ENCODE measurements around the gene SLC17A7. TPM values are rescaled to one million over a fixed set of nuclear protein-coding genes. Genes with fewer than 3 reads are reported as not detected.

SLC17A7 gene
- total RNA-seq, 1 experiment from 2014 or later: 1.6 TPM

DNA sequence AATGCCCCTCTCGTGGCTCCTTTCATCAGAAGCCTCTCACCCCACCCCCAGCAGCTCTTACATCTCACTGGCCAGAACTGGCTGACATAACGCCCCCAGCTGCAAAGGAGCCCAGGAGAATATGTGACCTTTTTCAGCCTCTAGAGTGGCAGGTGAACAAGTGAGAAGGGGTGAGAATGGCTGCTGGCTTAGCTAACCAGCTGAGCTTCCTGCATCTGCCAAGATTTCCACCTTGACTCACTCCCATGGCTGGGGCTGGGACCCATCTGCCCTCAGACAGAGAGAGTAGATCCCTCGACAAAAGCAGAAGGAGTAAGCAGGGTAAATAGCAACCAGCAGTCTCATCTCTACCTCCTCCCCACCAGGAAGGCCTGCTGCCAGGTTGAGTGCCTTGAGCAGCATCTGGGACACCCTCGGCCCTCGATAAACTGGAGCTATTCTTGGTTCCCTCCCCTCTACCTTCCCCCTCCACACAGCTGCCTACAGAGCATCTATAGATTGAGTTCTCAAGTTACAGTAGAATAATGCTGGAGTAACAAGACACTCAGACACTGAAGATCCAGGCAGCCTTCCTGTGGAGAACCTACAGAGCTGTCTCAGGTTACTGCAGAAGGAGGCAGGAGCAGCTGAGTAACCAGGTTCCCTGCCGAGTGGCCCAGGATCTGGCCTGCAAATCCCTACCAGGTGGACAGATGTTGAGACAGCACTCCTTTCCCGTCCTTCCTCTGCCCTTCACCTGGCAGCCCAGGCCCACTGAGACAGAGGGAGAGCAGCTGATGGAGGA, 37.7 kb downstream of the SLC17A7 start:
- peak; percentile 81 for DNase-seq (ENCODE audit: low spot score)
- ChIA-PET POLR2A (interaction anchor here (0.8 to 1.7 kb wide), 13 partner anchors 10 to 73 kb away, joined by 3 to 13 read pairs (median 5); partner anchors contain the start of genes ALDH16A1 and PTH2), CTCF (interaction anchor here (0.6 to 3.0 kb wide), 23 partner anchors 9 to 306 kb away, joined by 3 to 30 read pairs (median 6); partner anchors contain the start of genes ALDH16A1, DKKL1, GFY and PIH1D1)
- Mint-ChIP-seq H3K4me1 (peaks cover 45% of the 10 kb centered on the region), H3K36me3 (no peaks in the 10 kb centered on the region), H3K27ac (peak overlapping the region; percentile 99), H3K9me3 (no peaks in the 10 kb centered on the region), H3K4me3 (peak overlapping the region; percentile 44), H3K27me3 (ENCODE audit: low read depth) (peaks cover 4% of the 10 kb centered on the region; the same call in 1 of the 2 replicates)
- ATAC-seq: peak; percentile 98
- TF ChIP-seq EMX1 (CRISPR knock-in tag; IDR thresholded peaks at IDR 0.05): peak; percentile 84; the same call in 1 of the 2 replicates
- TF ChIP-seq OVOL2 (CRISPR knock-in tag; IDR thresholded peaks at IDR 0.05; ENCODE audit: borderline replicate concordance): no peak
- TF ChIP-seq ELF4 (CRISPR knock-in tag; IDR thresholded peaks at IDR 0.05; ENCODE audit: low read depth): no peak
- no peak for TF ChIP-seq JAZF1 (CRISPR knock-in tag; IDR thresholded peaks at IDR 0.05)
- 0 out of 2 replicates have a peak, but pooled peaks have one; percentile 47 for TF ChIP-seq MYBL2 (CRISPR knock-in tag; IDR thresholded peaks at IDR 0.05)
- no peak for TF ChIP-seq ZNF121 (CRISPR knock-in tag; IDR thresholded peaks at IDR 0.05)
- TF ChIP-seq CREB1 (CRISPR knock-in tag; IDR thresholded peaks at IDR 0.05): peak; percentile 23; the same call in 1 of the 2 replicates
- TF ChIP-seq, protein P1, sequence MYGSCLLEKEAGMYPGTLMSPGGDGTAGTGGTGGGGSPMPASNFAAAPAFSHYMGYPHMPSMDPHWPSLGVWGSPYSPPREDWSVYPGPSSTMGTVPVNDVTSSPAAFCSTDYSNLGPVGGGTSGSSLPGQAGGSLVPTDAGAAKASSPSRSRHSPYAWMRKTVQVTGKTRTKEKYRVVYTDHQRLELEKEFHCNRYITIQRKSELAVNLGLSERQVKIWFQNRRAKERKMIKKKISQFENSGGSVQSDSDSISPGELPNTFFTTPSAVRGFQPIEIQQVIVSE (CRISPR knock-in tag; IDR thresholded peaks at IDR 0.05; ENCODE audit: borderline replicate concordance): no peak
- TF ChIP-seq, protein P2, sequence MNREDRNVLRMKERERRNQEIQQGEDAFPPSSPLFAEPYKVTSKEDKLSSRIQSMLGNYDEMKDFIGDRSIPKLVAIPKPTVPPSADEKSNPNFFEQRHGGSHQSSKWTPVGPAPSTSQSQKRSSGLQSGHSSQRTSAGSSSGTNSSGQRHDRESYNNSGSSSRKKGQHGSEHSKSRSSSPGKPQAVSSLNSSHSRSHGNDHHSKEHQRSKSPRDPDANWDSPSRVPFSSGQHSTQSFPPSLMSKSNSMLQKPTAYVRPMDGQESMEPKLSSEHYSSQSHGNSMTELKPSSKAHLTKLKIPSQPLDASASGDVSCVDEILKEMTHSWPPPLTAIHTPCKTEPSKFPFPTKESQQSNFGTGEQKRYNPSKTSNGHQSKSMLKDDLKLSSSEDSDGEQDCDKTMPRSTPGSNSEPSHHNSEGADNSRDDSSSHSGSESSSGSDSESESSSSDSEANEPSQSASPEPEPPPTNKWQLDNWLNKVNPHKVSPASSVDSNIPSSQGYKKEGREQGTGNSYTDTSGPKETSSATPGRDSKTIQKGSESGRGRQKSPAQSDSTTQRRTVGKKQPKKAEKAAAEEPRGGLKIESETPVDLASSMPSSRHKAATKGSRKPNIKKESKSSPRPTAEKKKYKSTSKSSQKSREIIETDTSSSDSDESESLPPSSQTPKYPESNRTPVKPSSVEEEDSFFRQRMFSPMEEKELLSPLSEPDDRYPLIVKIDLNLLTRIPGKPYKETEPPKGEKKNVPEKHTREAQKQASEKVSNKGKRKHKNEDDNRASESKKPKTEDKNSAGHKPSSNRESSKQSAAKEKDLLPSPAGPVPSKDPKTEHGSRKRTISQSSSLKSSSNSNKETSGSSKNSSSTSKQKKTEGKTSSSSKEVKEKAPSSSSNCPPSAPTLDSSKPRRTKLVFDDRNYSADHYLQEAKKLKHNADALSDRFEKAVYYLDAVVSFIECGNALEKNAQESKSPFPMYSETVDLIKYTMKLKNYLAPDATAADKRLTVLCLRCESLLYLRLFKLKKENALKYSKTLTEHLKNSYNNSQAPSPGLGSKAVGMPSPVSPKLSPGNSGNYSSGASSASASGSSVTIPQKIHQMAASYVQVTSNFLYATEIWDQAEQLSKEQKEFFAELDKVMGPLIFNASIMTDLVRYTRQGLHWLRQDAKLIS (CRISPR knock-in tag; IDR thresholded peaks at IDR 0.05; ENCODE audit: borderline replicate concordance): no peak
- TF ChIP-seq FOXP1 (CRISPR knock-in tag; IDR thresholded peaks at IDR 0.05; ENCODE audit: borderline replicate concordance): 0 out of 2 replicates have a peak, but pooled peaks have one; percentile 54
- TF ChIP-seq SP1 (CRISPR knock-in tag; conservative IDR thresholded peaks at IDR 0.05): peak; percentile 54; the same call in 1 of the 2 replicates
- TF ChIP-seq, protein P3, sequence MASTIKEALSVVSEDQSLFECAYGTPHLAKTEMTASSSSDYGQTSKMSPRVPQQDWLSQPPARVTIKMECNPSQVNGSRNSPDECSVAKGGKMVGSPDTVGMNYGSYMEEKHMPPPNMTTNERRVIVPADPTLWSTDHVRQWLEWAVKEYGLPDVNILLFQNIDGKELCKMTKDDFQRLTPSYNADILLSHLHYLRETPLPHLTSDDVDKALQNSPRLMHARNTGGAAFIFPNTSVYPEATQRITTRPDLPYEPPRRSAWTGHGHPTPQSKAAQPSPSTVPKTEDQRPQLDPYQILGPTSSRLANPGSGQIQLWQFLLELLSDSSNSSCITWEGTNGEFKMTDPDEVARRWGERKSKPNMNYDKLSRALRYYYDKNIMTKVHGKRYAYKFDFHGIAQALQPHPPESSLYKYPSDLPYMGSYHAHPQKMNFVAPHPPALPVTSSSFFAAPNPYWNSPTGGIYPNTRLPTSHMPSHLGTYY (CRISPR knock-in tag; IDR thresholded peaks at IDR 0.05): peak; percentile 62; the same call in 1 of the 2 replicates
- TF ChIP-seq, protein P4, sequence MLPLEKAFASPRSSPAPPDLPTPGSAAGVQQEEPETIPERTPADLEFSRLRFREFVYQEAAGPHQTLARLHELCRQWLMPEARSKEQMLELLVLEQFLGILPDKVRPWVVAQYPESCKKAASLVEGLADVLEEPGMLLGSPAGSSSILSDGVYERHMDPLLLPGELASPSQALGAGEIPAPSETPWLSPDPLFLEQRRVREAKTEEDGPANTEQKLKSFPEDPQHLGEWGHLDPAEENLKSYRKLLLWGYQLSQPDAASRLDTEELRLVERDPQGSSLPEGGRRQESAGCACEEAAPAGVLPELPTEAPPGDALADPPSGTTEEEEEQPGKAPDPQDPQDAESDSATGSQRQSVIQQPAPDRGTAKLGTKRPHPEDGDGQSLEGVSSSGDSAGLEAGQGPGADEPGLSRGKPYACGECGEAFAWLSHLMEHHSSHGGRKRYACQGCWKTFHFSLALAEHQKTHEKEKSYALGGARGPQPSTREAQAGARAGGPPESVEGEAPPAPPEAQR (CRISPR knock-in tag; IDR thresholded peaks at IDR 0.05): peak; percentile 81
- peak; percentile 74; the same call in 1 of the 2 replicates for TF ChIP-seq ZNF423 (CRISPR knock-in tag; IDR thresholded peaks at IDR 0.05)
- TF ChIP-seq, protein P5, sequence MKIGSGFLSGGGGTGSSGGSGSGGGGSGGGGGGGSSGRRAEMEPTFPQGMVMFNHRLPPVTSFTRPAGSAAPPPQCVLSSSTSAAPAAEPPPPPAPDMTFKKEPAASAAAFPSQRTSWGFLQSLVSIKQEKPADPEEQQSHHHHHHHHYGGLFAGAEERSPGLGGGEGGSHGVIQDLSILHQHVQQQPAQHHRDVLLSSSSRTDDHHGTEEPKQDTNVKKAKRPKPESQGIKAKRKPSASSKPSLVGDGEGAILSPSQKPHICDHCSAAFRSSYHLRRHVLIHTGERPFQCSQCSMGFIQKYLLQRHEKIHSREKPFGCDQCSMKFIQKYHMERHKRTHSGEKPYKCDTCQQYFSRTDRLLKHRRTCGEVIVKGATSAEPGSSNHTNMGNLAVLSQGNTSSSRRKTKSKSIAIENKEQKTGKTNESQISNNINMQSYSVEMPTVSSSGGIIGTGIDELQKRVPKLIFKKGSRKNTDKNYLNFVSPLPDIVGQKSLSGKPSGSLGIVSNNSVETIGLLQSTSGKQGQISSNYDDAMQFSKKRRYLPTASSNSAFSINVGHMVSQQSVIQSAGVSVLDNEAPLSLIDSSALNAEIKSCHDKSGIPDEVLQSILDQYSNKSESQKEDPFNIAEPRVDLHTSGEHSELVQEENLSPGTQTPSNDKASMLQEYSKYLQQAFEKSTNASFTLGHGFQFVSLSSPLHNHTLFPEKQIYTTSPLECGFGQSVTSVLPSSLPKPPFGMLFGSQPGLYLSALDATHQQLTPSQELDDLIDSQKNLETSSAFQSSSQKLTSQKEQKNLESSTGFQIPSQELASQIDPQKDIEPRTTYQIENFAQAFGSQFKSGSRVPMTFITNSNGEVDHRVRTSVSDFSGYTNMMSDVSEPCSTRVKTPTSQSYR (CRISPR knock-in tag; IDR thresholded peaks at IDR 0.05): 0 out of 2 replicates have a peak, but pooled peaks have one; percentile 34
- peak; percentile 47; the same call in 1 of the 2 replicates for TF ChIP-seq SMAD3 (CRISPR knock-in tag; IDR thresholded peaks at IDR 0.05; ENCODE audit: borderline replicate concordance)
- 0 out of 2 replicates have a peak, but pooled peaks have one; percentile 12 for TF ChIP-seq ESRRA (CRISPR knock-in tag; IDR thresholded peaks at IDR 0.05; ENCODE audit: borderline replicate concordance)
- TF ChIP-seq, protein P6, sequence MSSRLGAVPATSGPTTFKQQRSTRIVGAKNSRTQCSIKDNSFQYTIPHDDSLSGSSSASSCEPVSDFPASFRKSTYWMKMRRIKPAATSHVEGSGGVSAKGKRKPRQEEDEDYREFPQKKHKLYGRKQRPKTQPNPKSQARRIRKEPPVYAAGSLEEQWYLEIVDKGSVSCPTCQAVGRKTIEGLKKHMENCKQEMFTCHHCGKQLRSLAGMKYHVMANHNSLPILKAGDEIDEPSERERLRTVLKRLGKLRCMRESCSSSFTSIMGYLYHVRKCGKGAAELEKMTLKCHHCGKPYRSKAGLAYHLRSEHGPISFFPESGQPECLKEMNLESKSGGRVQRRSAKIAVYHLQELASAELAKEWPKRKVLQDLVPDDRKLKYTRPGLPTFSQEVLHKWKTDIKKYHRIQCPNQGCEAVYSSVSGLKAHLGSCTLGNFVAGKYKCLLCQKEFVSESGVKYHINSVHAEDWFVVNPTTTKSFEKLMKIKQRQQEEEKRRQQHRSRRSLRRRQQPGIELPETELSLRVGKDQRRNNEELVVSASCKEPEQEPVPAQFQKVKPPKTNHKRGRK (CRISPR knock-in tag; IDR thresholded peaks at IDR 0.05; ENCODE audit: borderline replicate concordance): no peak
- peak; percentile 85; the same call in 1 of the 2 replicates for TF ChIP-seq PRRX2 (CRISPR knock-in tag; IDR thresholded peaks at IDR 0.05)
- peak; percentile 91; the same call in 1 of the 2 replicates for TF ChIP-seq ZNF396 (CRISPR knock-in tag; IDR thresholded peaks at IDR 0.05; ENCODE audit: borderline replicate concordance)
- TF ChIP-seq ZNF219 (CRISPR knock-in tag; IDR thresholded peaks at IDR 0.05; ENCODE audit: borderline replicate concordance): no peak
- TF ChIP-seq ETV6 (CRISPR knock-in tag; IDR thresholded peaks at IDR 0.05): 0 out of 2 replicates have a peak, but pooled peaks have one; percentile 51
- 0 out of 2 replicates have a peak, but pooled peaks have one; percentile 41 for TF ChIP-seq GTF2I (CRISPR knock-in tag; conservative IDR thresholded peaks at IDR 0.05)

All from WTC11 (cell line).